GM10248 (cell line): ENCODE results near the gene NAA25.
A peak's percentile ranks its signal among the peaks of the same experiment; 100 is the strongest.

Experiments used
- CTCF ChIA-PET: fragments of 300-600 bp; sonication (Branson Sonifier 250); formaldehyde crosslinking; extraction: SDS; loops from one replicate; lab custom pipeline; 2021; ENCODE audit warnings: antibody characterized with exemption; lab: Yijun Ruan, JAX
- POLR2A ChIA-PET: fragments of 350-650 bp; sonication (Branson Sonifier 250); formaldehyde crosslinking; extraction: SDS; loops from one replicate; lab custom pipeline; 2020; ENCODE audit warnings: antibody characterized with exemption; lab: Yijun Ruan, JAX
- DNase-seq: peaks from one replicate; pipeline ENCODE4 v3.0.0; 2012; ENCODE audit errors: extremely low spot score
- TF ChIP-seq, protein P1 (sequence below): IDR thresholded peaks from 2 replicates; pipeline ENCODE4 v1.5.1; 2012; ENCODE audit warnings: mild to moderate bottlenecking, low read depth; ENCODE audit errors: extremely low read depth, missing control alignments, control extremely low read depth

Gene NAA25

DNA sequence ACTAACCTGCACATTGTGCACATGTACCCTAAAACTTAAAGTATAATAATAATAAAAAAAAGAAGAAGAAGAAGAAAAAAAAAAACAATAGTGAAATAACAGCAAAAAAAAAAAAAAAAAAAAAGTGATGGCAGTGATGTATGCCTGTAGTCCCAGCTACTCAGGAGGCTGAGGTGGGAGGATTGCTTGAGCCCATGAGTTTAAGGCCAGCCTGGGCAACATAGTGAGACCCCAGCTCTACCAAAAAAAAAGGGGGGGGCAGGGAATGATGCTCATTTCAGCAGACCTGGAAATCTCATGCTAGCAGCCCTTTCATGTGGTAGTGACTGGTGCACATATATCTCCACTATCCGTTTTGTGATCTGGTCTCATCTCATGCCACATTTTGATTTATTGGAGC lies 37.5 kb upstream of the NAA25 start:
- DNase-seq, result no peak
- CTCF ChIA-PET, result no interaction called here
- TF ChIP-seq, protein P1, sequence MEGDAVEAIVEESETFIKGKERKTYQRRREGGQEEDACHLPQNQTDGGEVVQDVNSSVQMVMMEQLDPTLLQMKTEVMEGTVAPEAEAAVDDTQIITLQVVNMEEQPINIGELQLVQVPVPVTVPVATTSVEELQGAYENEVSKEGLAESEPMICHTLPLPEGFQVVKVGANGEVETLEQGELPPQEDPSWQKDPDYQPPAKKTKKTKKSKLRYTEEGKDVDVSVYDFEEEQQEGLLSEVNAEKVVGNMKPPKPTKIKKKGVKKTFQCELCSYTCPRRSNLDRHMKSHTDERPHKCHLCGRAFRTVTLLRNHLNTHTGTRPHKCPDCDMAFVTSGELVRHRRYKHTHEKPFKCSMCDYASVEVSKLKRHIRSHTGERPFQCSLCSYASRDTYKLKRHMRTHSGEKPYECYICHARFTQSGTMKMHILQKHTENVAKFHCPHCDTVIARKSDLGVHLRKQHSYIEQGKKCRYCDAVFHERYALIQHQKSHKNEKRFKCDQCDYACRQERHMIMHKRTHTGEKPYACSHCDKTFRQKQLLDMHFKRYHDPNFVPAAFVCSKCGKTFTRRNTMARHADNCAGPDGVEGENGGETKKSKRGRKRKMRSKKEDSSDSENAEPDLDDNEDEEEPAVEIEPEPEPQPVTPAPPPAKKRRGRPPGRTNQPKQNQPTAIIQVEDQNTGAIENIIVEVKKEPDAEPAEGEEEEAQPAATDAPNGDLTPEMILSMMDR, result no peak
- POLR2A ChIA-PET, result no interaction called here

- CTCF ChIA-PET, result no interaction called here
- POLR2A ChIA-PET, result interaction anchor here (0.6 kb wide), 1 partner anchor 11 kb away, joined by 3 read pairs; no protein-coding TSS in a partner anchor
- TF ChIP-seq, protein P1, result no peak
- DNase-seq, result no peak
Measured at GRCh38 chr12:112140728-112141127, 32.1 kb upstream of the NAA25 start.

GRCh38 chr12:112134731-112135130 lies 26.1 kb upstream of the NAA25 start:
- TF ChIP-seq, protein P1, result no peak
- no peak for DNase-seq
- CTCF ChIA-PET, result no interaction called here
- POLR2A ChIA-PET, result no interaction called here

GRCh38 chr12:112133418-112133817 lies 24.8 kb upstream of the NAA25 start:
- TF ChIP-seq, protein P1, result no peak
- ChIA-PET POLR2A (no interaction called here), CTCF (interaction anchor here (1.0 to 1.1 kb wide), 2 partner anchors 17 to 65 kb away, joined by 3 read pairs; no protein-coding TSS in a partner anchor)
- no peak for DNase-seq

GRCh38 chr12:112131686-112132085 lies 23.1 kb upstream of the NAA25 start:
- POLR2A ChIA-PET, result no interaction called here
- TF ChIP-seq, protein P1, result no peak
- DNase-seq, result no peak
- CTCF ChIA-PET, result interaction anchor here (1.0 to 1.8 kb wide), 4 partner anchors 9 to 66 kb away, joined by 3 to 4 read pairs (median 3); no protein-coding TSS in a partner anchor

DNA sequence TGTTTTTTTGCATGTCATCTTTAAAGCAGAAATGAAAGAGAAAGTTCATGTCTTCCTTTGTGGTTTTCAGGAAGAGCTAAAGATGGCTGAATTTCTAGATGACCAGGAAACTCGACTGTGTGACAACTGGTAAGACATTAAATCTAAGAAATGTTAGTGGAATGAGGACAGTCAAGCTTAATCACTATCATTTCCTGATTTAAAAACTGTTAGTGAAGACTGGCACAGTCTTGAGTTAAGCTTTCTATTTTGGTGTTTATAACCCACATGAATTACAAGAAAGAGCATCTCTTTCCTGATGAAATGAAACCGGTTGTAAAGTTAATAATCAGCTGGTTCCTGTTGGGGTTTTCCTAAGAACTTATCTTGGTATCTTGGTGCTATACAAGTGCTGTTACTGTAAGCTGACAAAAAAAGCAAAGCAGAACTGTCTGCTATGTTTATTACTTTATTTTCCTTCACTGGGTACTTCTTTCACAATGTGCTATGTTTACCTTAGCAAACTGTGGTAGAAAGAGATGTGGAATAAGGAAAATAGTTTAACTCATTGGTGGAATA lies 21.9 kb upstream of the NAA25 start:
- TF ChIP-seq, protein P1, result no peak
- peak; percentile 54 for DNase-seq
- POLR2A ChIA-PET, result interaction anchor here (0.5 to 0.7 kb wide), 2 partner anchors 10 to 17 kb away, joined by 3 read pairs; no protein-coding TSS in a partner anchor
- CTCF ChIA-PET, result interaction anchor here (1.0 to 1.8 kb wide), 4 partner anchors 9 to 77 kb away, joined by 3 to 6 read pairs (median 4); no protein-coding TSS in a partner anchor
